Endothelial cell of umbilical vein (primary cell): ENCODE data around the gene FXYD6. TPM values are rescaled to one million over a fixed set of nuclear protein-coding genes. Genes with fewer than 3 reads are reported as not detected.

Experiments used
- BruUV-seq: library from RNA; stranded (reverse); fragments of 400-500 nt; replicated peaks from 2 replicates; lab custom pipeline; 2021; lab: Mats Ljungman, UMichigan
- CTCF ChIA-PET: fragments of 300-600, 350-600 bp; sonication (Branson Sonifier 250); formaldehyde crosslinking; loops from one replicate; lab custom pipeline; 2021; ENCODE audit warnings: antibody characterized with exemption, inconsistent platforms; lab: Charles Lee
- POLR2A ChIA-PET: fragments of 300-600, 350-600 bp; sonication (Branson Sonifier 250); formaldehyde crosslinking; loops from one replicate; lab custom pipeline; 2021; ENCODE audit warnings: antibody characterized with exemption, inconsistent platforms; lab: Charles Lee
- DNase-seq: peaks from one replicate; pipeline ENCODE4 v3.0.0-alpha.2; 2011; ENCODE audit warnings: low read depth, low spot score
- FAIRE-seq: peaks from 2 replicates; lab custom pipeline; 2011; peaks lifted over from hg19 to GRCh38; lab: Jason Lieb, UNC
- H2AFZ ChIP-seq: 2 replicates; pipeline ENCODE4 v1.6.0; 2012; ENCODE audit warnings: low read depth, low read length, control low read depth, inconsistent platforms
- H3K27ac ChIP-seq: 2 replicates; pipeline ENCODE4 v1.5.1; 2011; ENCODE audit warnings: low read depth, mild to moderate bottlenecking, control low read depth, low read length, moderate library complexity; ENCODE audit not compliant: insufficient read depth
- H3K27me3 ChIP-seq, 2 experiments: 2 replicates each; pipeline versions ENCODE4 v1.6.0 to v1.6.1; 2011; ENCODE audit warnings: low read length in 2 of 2, mixed read lengths in 1 of 2; ENCODE audit not compliant: control insufficient read depth in 2 of 2, insufficient read depth in 2 of 2
- H3K36me3 ChIP-seq, 2 experiments: 2 replicates in 1 of 2; 3 replicates in 1 of 2; pipeline ENCODE4 v1.5.1; 2011; ENCODE audit warnings: low read length in 2 of 2, mild to moderate bottlenecking in 1 of 2, moderate library complexity in 1 of 2; ENCODE audit not compliant: control insufficient read depth in 2 of 2, insufficient read depth in 2 of 2; ENCODE audit errors: extremely low read depth in 1 of 2
- H3K4me1 ChIP-seq: 3 replicates; pipeline ENCODE4 v1.5.1; 2011; ENCODE audit warnings: mild to moderate bottlenecking, low read length; ENCODE audit not compliant: control insufficient read depth, insufficient read depth; ENCODE audit errors: extremely low read depth
- H3K4me2 ChIP-seq: 2 replicates; pipeline ENCODE4 v1.6.1; 2011; ENCODE audit warnings: low read length, control low read depth, mixed read lengths; ENCODE audit not compliant: insufficient read depth
- H3K4me3 ChIP-seq, 3 experiments: fragments of 200-600 bp in 1 of 3; sonication (generic), shearing (Covaris generic) in 1 of 3; replicated peaks in 1 of 3; 2 replicates each; pipeline ENCODE4 v1.5.1; 2011 to 2016; ENCODE audit warnings: control low read depth in 3 of 3, low read length in 3 of 3, mild to moderate bottlenecking in 2 of 3, inconsistent platforms in 1 of 3, low read depth in 1 of 3, moderate library complexity in 1 of 3; ENCODE audit not compliant: insufficient read depth in 1 of 3
- H3K79me2 ChIP-seq: 2 replicates; pipeline ENCODE4 v1.6.0; 2012; ENCODE audit warnings: low read length, inconsistent platforms; ENCODE audit not compliant: control insufficient read depth, insufficient read depth
- H3K9ac ChIP-seq: replicated peaks from 2 replicates; pipeline ENCODE3; 2011; ENCODE audit warnings: low read length, control low read depth; ENCODE audit not compliant: insufficient read depth; ENCODE audit errors: extremely low read depth
- H3K9me1 ChIP-seq: replicated peaks from 3 replicates; pipeline ENCODE4 v1.6.0; 2011; ENCODE audit warnings: mild to moderate bottlenecking, low read length; ENCODE audit not compliant: control insufficient read depth, insufficient read depth; ENCODE audit errors: extremely low read depth
- H3K9me3 ChIP-seq: replicated peaks from 2 replicates; pipeline ENCODE4 v1.5.1; 2012; ENCODE audit warnings: low read length, inconsistent platforms; ENCODE audit not compliant: control insufficient read depth, insufficient read depth
- H4K20me1 ChIP-seq: replicated peaks from 2 replicates; pipeline ENCODE3; 2011; ENCODE audit warnings: mild to moderate bottlenecking, low read length; ENCODE audit not compliant: control insufficient read depth, insufficient read depth; ENCODE audit errors: extremely low read depth
- GATA2 ChIP-seq: IDR thresholded peaks from 2 replicates; pipeline ENCODE4 v1.7.0; 2011; ENCODE audit warnings: low read depth, mild to moderate bottlenecking, moderate library complexity, mixed read lengths, low read length; ENCODE audit not compliant: insufficient read length, insufficient read depth
- JUN ChIP-seq: IDR thresholded peaks from 2 replicates; pipeline ENCODE4 v1.6.1; 2011; ENCODE audit warnings: borderline replicate concordance, low read depth; ENCODE audit not compliant: insufficient read length, insufficient read depth
- MYC ChIP-seq: IDR thresholded peaks from one replicate; pipeline ENCODE4 v1.6.1; 2011; ENCODE audit warnings: mild to moderate bottlenecking, low read depth, low read length
- dilution Hi-C: fragments of 300-500 bp; cut with MboI; formaldehyde crosslinking; loops from one replicate; pipeline ENCODE4 v1.15.0; 2019; ENCODE audit warnings: low sequenced_read_pairs; ENCODE audit not compliant: extremely low pct_ligation_motif_present
- intact Hi-C: fragments of 100-400 bp; cut with micrococcal nuclease; formaldehyde crosslinking; loops from one replicate; pipeline ENCODE4 v1.10.0; 2022
- polyA plus RNA-seq, 4 experiments: library from polyadenylated mRNA; depleted of rRNA in 3 of 4; stranded (reverse) in 3 of 4; unstranded in 1 of 4; fragments of >200 nt; gene quantifications; 2 replicates each; pipeline versions ENCODE4 v1.2.1 to v1.2.3, GENCODE V29; 2011 to 2012; ENCODE audit warnings: missing spikeins in 1 of 4
- total RNA-seq: library from RNA; stranded (reverse); gene quantifications from 2 replicates; pipeline ENCODE4 v1.2.3, GENCODE V29; 2021
- TF ChIP-seq, protein P1 (sequence below): IDR thresholded peaks from 2 replicates; pipeline ENCODE4 v1.6.1; 2011; ENCODE audit not compliant: insufficient read depth, insufficient read length
- TF ChIP-seq, protein P2 (sequence below), 2 donors: IDR thresholded peaks; 1 replicate in 1 of 2; 2 replicates in 1 of 2; pipeline ENCODE4 v1.5.1; 2011; ENCODE audit warnings: low read length in 2 of 2, mild to moderate bottlenecking in 2 of 2, moderate library complexity in 2 of 2, control low read depth in 1 of 2, inconsistent platforms in 1 of 2, low read depth in 1 of 2; ENCODE audit not compliant: insufficient read depth in 1 of 2; ENCODE audit errors: extremely low read depth in 1 of 2

FXYD6 gene
- total and polyA plus RNA-seq, 2 donors (not counting 3 experiments of a cell fraction or from before 2014, with no cell fraction given) = 1.4 to 8.7 TPM

DNA sequence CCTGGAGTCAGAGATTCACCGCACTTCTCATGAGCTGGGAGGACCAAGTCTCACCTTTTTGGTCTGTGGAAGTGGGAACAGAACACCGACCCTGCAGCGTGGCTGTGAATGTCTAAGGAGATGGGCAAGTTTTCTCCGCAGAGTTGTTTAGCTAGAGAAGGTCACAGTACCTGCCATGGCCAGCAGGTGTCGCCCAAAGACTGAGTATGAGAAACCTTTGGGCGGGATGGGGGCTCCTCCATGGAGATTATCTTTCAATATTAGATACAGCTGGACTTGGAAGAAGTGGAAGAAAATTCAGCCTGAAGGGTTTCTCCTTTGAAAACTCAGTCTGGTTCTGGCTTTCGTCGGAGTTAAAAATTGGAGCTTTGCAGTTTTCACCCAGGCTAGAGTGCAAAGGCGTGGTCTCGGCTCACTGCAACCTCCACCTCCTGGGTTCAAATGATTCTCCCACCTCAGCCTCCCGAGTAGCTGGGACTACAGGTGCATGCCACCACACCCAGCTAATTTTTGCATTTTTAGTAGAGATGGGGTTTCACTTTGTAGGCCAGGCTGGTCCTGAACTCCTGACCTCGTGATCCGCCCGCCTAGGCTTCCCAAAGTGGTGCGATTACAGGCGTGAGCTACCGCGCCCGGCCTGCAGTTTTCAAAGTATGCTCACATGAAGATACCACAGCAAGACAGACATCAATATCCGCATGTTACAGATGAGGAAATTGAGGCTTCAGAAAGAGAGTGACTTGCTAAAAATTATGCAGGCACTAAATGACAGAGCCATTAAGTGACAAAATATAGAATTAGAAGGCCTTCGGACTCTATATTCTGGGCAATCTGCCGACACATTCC is 68.8 kb downstream of the FXYD6 start:
- no peaks in the 10 kb centered on the region for H3K36me3 ChIP-seq
- H3K27me3 ChIP-seq = peaks cover 1 to 5% of the 10 kb centered on the region in 2 experiments
- H3K9ac ChIP-seq = no peak overlapping the region
- no peak overlapping the region for H3K4me3 ChIP-seq
- dilution Hi-C loops = no loop called here
- no peaks in the 10 kb centered on the region for H3K9me1 ChIP-seq
- no peak overlapping the region for H3K27ac ChIP-seq
- CTCF ChIA-PET = interaction anchor here (0.6 to 5.1 kb wide), 38 partner anchors 9 to 882 kb away, joined by 3 to 213 read pairs (median 4); partner anchors contain the start of gene DSCAML1
- DNase-seq (peak; percentile 47), FAIRE-seq (peak; percentile 84)
- no peaks in the 10 kb centered on the region for H4K20me1 ChIP-seq
- TF ChIP-seq, protein P1, sequence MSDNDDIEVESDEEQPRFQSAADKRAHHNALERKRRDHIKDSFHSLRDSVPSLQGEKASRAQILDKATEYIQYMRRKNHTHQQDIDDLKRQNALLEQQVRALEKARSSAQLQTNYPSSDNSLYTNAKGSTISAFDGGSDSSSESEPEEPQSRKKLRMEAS = no peak
- TF ChIP-seq MYC (no peak), JUN (no peak), GATA2 (no peak)
- TF ChIP-seq, protein P2, sequence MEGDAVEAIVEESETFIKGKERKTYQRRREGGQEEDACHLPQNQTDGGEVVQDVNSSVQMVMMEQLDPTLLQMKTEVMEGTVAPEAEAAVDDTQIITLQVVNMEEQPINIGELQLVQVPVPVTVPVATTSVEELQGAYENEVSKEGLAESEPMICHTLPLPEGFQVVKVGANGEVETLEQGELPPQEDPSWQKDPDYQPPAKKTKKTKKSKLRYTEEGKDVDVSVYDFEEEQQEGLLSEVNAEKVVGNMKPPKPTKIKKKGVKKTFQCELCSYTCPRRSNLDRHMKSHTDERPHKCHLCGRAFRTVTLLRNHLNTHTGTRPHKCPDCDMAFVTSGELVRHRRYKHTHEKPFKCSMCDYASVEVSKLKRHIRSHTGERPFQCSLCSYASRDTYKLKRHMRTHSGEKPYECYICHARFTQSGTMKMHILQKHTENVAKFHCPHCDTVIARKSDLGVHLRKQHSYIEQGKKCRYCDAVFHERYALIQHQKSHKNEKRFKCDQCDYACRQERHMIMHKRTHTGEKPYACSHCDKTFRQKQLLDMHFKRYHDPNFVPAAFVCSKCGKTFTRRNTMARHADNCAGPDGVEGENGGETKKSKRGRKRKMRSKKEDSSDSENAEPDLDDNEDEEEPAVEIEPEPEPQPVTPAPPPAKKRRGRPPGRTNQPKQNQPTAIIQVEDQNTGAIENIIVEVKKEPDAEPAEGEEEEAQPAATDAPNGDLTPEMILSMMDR (IDR thresholded peaks at IDR 0.05; ENCODE audit: extremely low read depth in 1 of 2, insufficient read depth in 1 of 2, low read depth in 1 of 2, low read length in 2 of 2) = peak; percentile 81 to 92
- intact Hi-C loops = loop anchor here (1.0 kb wide), 3 partner anchors 10 to 246 kb away; no protein-coding TSS in a partner anchor
- no peaks in the 10 kb centered on the region for H3K9me3 ChIP-seq
- POLR2A ChIA-PET = no interaction called here
- no peaks in the 10 kb centered on the region for H3K4me1 ChIP-seq
- H3K79me2 ChIP-seq = no peaks in the 10 kb centered on the region
- no TSS peak for BruUV-seq
- no peak overlapping the region for H3K4me2 ChIP-seq
- no peak overlapping the region for H2AFZ ChIP-seq
